ENCODE measurements around the gene AUH.

- TF ChIP-seq REST (IDR thresholded peaks at IDR 0.05; ENCODE audit: low read depth): no peak
- TF ChIP-seq RAD21 (IDR thresholded peaks at IDR 0.05; ENCODE audit: low read depth): no peak
- TF ChIP-seq POLR2AphosphoS5 (IDR thresholded peaks at IDR 0.05; ENCODE audit: low read depth, low read length): no peak
- no peak for TF ChIP-seq CEBPB (IDR thresholded peaks at IDR 0.05; ENCODE audit: low read depth)
These were observed 66.4 kb downstream of the AUH start for GRCh38 chr9:91295357-91295756.

All from HCT116 (cell line).